ENCODE results near the gene GAN.

The GAN gene

DNA sequence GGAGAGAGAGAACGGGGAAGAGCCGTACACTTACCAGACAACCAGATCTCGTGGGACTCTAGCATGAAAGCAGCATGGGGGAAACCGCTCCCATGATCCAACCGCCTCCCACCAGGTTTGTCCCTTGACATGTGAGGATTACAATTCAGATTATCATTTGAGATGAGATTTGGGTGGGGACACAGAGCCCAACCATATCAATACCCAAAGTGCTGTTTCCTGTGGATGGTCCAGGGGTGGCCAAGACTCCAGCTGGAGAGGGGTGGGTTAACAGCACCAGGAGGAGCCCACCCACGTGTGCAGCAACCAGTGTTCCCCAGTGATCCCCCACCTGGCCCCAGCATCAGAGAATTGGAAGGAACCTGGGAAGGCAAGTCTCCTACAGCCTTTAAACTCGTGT is 79.7 kb downstream of the GAN start:
- TF ChIP-seq, protein P1, sequence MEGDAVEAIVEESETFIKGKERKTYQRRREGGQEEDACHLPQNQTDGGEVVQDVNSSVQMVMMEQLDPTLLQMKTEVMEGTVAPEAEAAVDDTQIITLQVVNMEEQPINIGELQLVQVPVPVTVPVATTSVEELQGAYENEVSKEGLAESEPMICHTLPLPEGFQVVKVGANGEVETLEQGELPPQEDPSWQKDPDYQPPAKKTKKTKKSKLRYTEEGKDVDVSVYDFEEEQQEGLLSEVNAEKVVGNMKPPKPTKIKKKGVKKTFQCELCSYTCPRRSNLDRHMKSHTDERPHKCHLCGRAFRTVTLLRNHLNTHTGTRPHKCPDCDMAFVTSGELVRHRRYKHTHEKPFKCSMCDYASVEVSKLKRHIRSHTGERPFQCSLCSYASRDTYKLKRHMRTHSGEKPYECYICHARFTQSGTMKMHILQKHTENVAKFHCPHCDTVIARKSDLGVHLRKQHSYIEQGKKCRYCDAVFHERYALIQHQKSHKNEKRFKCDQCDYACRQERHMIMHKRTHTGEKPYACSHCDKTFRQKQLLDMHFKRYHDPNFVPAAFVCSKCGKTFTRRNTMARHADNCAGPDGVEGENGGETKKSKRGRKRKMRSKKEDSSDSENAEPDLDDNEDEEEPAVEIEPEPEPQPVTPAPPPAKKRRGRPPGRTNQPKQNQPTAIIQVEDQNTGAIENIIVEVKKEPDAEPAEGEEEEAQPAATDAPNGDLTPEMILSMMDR (IDR thresholded peaks at IDR 0.05; ENCODE audit: low read depth, low read length, missing control alignments), result no peak
- H3K4me3 ChIP-seq (replicated peaks; ENCODE audit: low read depth, low read length), result no peak overlapping the region
- no peak for DNase-seq (ENCODE audit: extremely low read depth, low read depth)

DNA sequence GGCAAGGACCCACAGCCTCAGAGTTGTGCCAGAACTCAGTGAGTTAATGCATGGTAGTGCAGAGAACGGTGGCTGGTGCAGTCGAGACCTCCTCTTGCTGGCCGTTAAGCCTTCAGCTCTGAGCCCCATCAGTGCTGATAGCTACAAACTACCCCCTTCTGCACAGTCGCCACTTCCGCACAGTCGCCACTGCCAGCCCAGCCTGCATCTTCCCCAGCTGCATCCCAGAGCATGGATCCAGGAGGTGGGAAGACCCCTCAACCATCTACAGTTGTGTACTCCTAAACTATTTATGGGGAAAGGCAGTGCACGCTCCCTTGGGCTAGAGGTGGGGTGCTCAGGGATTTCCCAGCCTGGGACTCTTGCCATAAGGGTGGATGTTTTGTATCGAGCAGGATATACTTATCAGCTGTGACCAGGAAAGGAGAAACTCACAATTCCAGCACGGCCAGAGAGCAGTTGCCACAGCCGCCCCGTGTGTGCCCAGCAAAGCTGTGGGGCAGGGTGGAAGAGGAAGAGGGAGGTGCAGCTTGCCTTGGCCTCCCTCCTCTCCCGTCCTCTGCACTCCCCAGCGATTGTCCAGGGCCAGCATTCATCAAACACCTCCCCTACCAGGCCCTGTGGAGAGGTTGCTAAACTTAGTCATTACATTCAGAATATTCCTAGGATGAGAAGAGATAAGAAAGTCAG is 80.3 kb downstream of the GAN start:
- DNase-seq (ENCODE audit: extremely low read depth, low read depth), result no peak
- TF ChIP-seq, protein P1 (IDR thresholded peaks at IDR 0.05; ENCODE audit: low read depth, low read length, missing control alignments), result no peak
- H3K4me3 ChIP-seq (replicated peaks; ENCODE audit: low read depth, low read length), result no peak overlapping the region

DNA sequence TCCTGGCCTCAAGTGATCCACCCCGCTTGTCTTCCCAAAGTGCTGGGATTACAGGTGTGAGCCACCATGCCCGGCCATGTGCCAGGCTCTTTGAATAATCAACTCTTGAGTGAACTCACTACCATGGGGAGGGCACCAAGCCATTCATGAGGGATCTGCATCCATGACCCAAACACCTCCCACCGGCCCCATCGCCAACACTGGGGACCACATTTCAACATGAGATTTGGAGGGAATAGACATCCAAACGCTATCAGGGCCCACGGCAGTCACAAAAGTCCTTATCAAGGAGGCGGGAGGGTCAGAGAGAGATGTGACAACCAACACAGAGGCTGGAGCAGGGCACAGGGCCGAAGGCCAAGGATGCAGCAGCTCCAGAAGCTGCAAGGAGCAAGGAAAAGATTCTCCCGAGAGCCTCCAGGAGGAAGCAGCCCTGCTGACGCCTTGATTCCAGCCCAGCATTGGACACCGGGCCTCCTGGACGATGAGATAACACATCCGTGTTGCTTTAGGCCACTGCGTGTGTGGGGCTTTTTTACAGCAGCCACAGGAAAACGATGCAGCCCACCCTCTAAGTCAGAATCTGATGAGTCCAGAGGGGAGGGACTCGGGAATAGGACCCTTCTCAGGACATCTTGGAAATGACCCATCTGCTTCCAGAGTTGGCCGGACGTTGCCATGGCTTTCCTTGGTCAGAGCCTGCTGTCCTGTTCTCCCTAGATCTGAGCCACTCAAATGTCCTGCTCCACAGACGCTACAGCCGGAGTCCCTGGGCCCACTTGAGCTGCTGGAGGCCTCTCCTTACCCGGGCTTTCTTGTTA is 82.5 kb downstream of the GAN start:
- DNase-seq (ENCODE audit: extremely low read depth, low read depth), result no peak
- TF ChIP-seq, protein P1 (IDR thresholded peaks at IDR 0.05; ENCODE audit: low read depth, low read length, missing control alignments), result no peak
- H3K4me3 ChIP-seq (replicated peaks; ENCODE audit: low read depth, low read length), result no peak overlapping the region

DNA sequence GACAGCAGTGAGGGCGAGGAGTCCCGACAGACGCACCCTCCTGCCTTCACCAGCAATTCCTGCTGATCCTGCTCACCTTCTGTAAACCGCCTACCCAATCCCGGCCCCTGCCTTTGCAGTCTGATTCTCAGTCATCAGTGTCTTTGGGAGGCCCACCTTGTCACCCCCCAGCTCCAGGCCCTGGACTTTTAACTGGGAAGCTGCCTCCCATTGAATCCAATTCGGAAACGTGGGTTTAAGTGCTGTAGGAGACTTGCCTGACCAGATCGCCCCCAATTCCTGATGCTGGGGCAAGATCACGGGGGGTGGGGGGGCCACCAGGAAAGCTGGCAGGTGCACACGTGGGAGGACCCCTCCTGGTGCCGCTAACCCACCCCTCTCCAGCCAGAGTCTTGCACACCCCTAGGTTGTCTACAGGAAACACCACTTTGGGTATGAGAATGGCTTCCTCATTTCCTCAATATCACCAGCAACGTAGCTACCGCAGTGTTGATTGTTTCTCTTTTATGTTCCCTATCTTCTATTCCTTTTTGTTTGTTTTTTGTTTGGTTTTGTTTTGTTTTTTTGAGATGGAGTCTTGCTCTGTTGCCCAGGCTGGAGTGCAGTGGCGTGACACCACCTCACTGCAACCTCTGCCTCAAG is 83.2 kb downstream of the GAN start:
- TF ChIP-seq, protein P1 (IDR thresholded peaks at IDR 0.05; ENCODE audit: low read depth, low read length, missing control alignments), result no peak
- no peak for DNase-seq (ENCODE audit: extremely low read depth, low read depth)
- H3K4me3 ChIP-seq (replicated peaks; ENCODE audit: low read depth, low read length), result no peak overlapping the region

DNA sequence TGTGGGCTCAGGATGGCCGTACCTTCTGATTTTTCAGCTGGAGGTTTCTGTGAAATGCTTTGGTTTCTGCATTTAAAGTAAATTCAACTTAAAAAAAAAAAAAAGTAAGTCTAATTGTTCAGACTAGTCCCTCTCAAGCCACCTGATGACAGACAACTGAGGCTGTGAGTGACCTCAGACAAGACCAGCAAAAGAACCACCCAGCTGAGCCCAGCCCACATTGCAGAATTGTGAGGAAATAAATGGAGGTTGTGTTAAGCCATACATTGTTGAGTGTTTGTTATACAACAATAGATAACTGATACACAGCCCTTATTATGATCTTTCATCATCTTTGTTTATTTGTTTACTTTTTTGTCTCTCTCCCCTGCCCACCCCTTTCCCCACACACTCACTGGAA is 85.1 kb downstream of the GAN start:
- TF ChIP-seq, protein P1 (IDR thresholded peaks at IDR 0.05; ENCODE audit: low read depth, low read length, missing control alignments), result no peak
- DNase-seq (ENCODE audit: extremely low read depth, low read depth), result no peak
- no peak overlapping the region for H3K4me3 ChIP-seq (replicated peaks; ENCODE audit: low read depth, low read length)

DNA sequence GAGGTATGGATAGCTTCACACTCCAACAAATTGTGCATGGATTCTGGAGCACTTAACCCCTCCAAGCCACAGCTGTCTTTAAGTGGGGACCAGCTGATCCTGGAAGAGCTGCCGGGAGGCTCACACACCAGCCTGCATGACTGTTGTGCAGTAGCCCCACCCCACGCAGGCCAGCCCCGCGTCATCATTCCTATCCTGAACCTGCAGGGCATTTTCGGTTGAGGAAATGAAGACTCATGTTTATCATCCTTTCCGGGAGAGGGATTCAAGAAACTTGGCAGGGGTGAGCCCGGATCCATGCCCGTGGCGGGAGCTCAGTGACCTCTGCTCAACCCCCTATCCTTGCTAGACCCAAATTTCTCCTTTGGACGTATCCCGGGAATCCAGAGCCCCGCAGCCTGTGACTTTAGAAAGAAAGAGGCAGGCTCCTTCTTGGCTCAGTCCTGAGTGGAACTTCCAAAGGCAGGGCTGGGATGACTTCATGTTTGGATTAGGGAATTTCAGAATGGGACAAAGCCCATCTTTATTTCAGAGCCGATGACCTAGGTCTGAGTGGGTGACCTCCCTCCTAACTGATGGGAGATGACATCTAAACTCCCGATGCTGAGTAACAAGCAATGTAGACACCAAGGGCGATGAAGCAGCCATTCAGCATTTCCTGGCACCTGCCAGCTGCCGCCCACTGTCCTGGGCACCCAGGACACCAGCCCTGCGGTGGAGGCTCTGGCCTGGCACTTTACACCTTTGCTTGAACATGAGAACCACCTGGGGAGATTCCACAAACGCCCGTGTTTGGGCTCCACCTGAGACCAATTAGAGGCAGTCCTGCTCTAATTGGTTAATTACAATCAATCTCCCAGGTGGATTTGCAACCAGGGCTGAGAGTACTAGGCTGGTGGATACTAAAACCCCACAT is 86.5 kb downstream of the GAN start:
- DNase-seq (ENCODE audit: extremely low read depth, low read depth), result no peak
- H3K4me3 ChIP-seq (replicated peaks; ENCODE audit: low read depth, low read length), result no peak overlapping the region
- TF ChIP-seq, protein P1 (IDR thresholded peaks at IDR 0.05; ENCODE audit: low read depth, low read length, missing control alignments), result no peak
